Erythroblast (primary cell): ENCODE measurements around the gene SSBP4.

Source experiments
- DNase-seq, 2 experiments: peaks; one replicate each; lab custom pipeline; 2025; lab: John Stamatoyannopoulos, UW
- GATA1 ChIP-seq: IDR thresholded peaks from 2 replicates; pipeline ENCODE4 v1.6.1; 2011; ENCODE audit warnings: low read depth, mild to moderate bottlenecking, control low read depth, low read length, moderate library complexity
- POLR2A ChIP-seq: IDR thresholded peaks from 2 replicates; pipeline ENCODE4 v1.6.1; 2011; ENCODE audit warnings: mild to moderate bottlenecking, low read length

Gene SSBP4

GRCh38 chr19:18477042-18477779 lies 58.0 kb downstream of the SSBP4 start:
- TF ChIP-seq POLR2A (no peak), GATA1 (no peak)
- no peak for DNase-seq

GRCh38 chr19:18477974-18478373 lies 58.8 kb downstream of the SSBP4 start:
- DNase-seq: no peak
- TF ChIP-seq GATA1: no peak
- TF ChIP-seq POLR2A: no peak

DNA sequence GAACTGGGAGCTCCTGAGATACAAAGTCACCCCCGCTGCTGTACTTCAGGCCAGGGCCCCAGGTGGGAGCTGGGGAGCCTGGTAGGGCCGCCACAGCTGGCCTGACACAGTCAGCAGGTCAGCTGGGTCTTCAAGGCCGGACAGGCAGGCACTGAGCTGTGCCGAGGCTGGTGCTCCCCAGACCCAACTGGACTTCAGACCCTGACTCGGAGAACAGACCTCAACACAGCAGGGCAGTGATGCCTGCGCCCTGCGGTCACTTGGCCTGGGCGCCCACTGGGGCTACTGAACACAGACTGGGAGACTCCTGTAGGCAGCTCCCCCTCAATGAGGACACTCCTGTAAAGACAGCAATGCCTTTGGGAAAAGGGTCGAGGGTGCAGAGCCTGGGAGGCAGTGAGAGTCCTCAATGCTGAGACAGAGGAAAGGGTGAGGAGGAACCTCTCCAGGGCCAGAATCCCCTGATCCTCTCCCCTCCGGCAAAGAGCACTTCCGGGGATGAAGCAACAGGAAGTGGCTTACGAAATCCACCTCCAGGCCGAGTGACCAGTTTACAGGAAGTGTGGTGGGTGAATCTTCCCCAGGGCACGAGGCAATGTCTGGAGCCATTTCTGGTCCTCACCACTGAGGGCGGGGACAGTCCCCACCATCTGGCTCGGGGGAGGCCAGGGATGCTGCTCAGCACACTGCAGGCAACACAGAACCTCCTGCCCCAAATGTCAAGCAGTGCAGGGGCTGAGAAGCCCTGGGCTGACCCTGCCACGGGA lies 59.5 kb downstream of the SSBP4 start:
- TF ChIP-seq POLR2A: no peak
- no peak for TF ChIP-seq GATA1
- no peak for DNase-seq

DNA sequence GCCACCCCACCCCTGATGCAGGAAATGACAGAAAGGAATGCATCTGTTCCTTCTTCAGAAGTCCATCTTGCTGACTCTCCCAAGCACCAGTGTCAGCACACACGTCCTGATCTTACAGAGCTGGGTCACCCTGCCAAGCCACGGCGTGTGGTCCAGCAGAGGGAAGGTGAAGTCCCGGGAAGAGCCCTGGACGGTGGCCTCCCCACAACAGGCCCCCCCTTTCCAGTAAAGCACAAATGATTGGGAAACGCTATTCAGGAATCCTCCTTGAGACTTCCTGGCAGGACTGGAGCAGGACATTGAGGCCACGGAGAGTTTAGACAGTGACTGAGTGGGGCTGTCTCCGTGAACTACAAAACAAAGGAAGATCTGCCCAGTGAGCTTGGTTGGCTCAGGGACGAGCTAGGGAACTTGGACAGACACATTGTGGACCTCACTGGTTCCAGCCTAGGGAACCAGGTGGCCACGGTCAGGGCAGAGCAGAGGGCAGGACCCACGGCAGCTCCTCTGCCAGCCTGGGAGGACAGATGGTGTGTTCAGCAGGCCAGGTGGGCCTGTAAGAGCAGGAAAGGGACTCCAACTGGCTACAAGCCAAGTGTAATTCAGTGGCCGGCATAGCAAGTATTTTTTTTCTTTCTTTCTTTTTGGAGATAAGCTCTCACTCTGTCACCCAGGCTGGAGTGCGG lies 61.0 kb downstream of the SSBP4 start:
- DNase-seq: no peak
- no peak for TF ChIP-seq GATA1
- TF ChIP-seq POLR2A: no peak

GRCh38 chr19:18481505-18482222 lies 62.5 kb downstream of the SSBP4 start:
- TF ChIP-seq GATA1: no peak
- no peak for TF ChIP-seq POLR2A
- no peak for DNase-seq

DNA sequence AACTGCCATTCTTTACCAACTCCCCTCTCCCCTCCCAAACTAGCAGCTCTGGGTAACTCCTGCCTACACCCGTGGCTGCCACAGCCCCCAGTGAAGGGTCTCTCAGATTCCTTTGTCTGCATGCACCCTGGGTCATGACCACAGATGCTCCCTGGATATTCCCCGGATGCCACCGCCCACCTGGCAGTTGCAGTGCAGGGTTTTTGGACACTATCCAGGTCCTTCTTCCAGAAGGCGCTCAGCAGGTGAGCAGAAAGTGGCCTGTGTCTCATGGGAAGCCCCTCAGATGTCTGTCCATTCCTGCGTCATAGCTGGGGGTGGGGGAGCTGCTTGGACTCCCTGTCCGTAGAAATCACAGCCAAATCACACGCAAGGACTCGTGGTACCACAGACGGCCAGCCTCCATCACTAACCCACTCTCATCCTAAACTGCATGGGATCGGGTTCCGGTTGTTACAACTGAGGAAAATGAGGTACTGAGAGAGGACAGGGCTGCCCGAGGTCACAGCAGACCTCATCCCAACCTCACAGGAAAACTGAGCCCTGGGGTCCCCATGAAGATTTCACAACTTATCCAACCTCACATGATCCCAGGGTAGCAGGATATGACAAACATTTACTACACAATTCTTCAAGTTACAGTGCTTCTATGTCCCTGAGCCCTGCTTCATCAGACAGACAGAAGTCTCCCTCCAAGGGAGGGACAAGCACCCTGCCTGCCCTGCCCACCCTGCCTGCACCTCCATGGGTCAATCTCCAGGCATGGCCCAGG lies 64.1 kb downstream of the SSBP4 start:
- no peak for TF ChIP-seq POLR2A
- TF ChIP-seq GATA1: no peak
- no peak for DNase-seq
